K562 (cell line): Measurements from ENCODE around the gene CARMIL1. TPM values are rescaled to one million over a fixed set of nuclear protein-coding genes. Genes with fewer than 3 reads are reported as not detected.

Experiments
- ATAC-seq: fragments of 200-7000 bp; cut with Tn5 transposase; 3 replicates; pipeline ENCODE4 v1.9.1; 2020; ENCODE audit warnings: moderate library complexity
- BruUV-seq: library from RNA; stranded (reverse); fragments of 400-500 nt; replicated peaks from 2 replicates; lab custom pipeline; 2021; lab: Mats Ljungman, UMichigan
- CTCF ChIA-PET: fragments of 300-600 bp; formaldehyde crosslinking; extraction: SDS; loops from one replicate; lab custom pipeline; 2021; ENCODE audit warnings: low intra/inter-chr PET ratio; lab: Yijun Ruan, JAX
- POLR2A ChIA-PET: fragments of 300-600, 350-650 bp; sonication (Branson Sonifier 250); formaldehyde crosslinking; extraction: SDS; loops from one replicate; lab custom pipeline; 2021; ENCODE audit warnings: antibody characterized with exemption, inconsistent platforms; lab: Yijun Ruan, JAX
- DNase-seq, 4 experiments: peaks; one replicate each; pipeline versions ENCODE4 v3.0.0 to v3.0.0-alpha.2; 2011 to 2018; ENCODE audit warnings: low spot score in 3 of 4, mixed read lengths in 3 of 4; ENCODE audit errors: extremely low read depth in 1 of 4
- FAIRE-seq: peaks from 2 replicates; lab custom pipeline; 2011; peaks lifted over from hg19 to GRCh38; lab: Jason Lieb, UNC
- H2AFZ ChIP-seq: 2 replicates; pipeline ENCODE4 v1.6.0; 2011; ENCODE audit warnings: low read depth, low read length, control low read depth, inconsistent platforms
- H3K27ac ChIP-seq: fragments of 200-600 bp; 3 replicates; pipeline ENCODE4 v1.8.0; 2011; ENCODE audit warnings: low read depth, mild to moderate bottlenecking, control low read depth, inconsistent platforms, low read length, moderate library complexity, mixed read lengths; ENCODE audit errors: extremely low read depth
- H3K27me3 ChIP-seq, 2 experiments: fragments of 300-600 bp in 1 of 2; 2 replicates in 1 of 2; 3 replicates in 1 of 2; pipeline versions ENCODE4 v1.6.0 to v1.8.0; 2011; ENCODE audit warnings: inconsistent platforms in 2 of 2, low read length in 2 of 2, mild to moderate bottlenecking in 1 of 2, mixed read lengths in 1 of 2, moderate library complexity in 1 of 2; ENCODE audit not compliant: control insufficient read depth in 2 of 2, insufficient read depth in 2 of 2
- H3K36me3 ChIP-seq: fragments of 300-600 bp; 3 replicates; pipeline ENCODE4 v1.8.0; 2011; ENCODE audit warnings: mild to moderate bottlenecking, low read length, inconsistent platforms; ENCODE audit not compliant: control insufficient read depth, insufficient read depth
- H3K4me1 ChIP-seq, 2 experiments: fragments of 200-600 bp in 1 of 2; replicated peaks in 1 of 2; 2 replicates in 1 of 2; 3 replicates in 1 of 2; pipeline versions ENCODE4 v1.5.1 to v1.8.0; 2011; ENCODE audit warnings: inconsistent platforms in 2 of 2, low read length in 2 of 2, mild to moderate bottlenecking in 1 of 2, mixed read lengths in 1 of 2, moderate library complexity in 1 of 2; ENCODE audit not compliant: control insufficient read depth in 2 of 2, insufficient read depth in 2 of 2
- H3K4me2 ChIP-seq: 2 replicates; pipeline ENCODE4 v1.6.1; 2011; ENCODE audit warnings: low read length, control low read depth, inconsistent platforms, mixed read lengths; ENCODE audit not compliant: insufficient read depth
- H3K4me3 ChIP-seq: fragments of 200-600 bp; sonication (generic), shearing (Covaris generic); 2 replicates; pipeline ENCODE4 v1.5.1; 2016; ENCODE audit warnings: control low read depth, inconsistent platforms
- H3K79me2 ChIP-seq: fragments of 200-600 bp; 3 replicates; pipeline ENCODE4 v1.8.0; 2011; ENCODE audit warnings: low read length, inconsistent platforms; ENCODE audit not compliant: control insufficient read depth, insufficient read depth
- H3K9ac ChIP-seq, 2 experiments: 2 replicates each; pipeline versions ENCODE4 v1.6.0 to v1.6.1; 2011; ENCODE audit warnings: low read depth in 2 of 2, low read length in 2 of 2, control low read depth in 1 of 2, inconsistent platforms in 1 of 2, mild to moderate bottlenecking in 1 of 2, mixed read lengths in 1 of 2; ENCODE audit not compliant: insufficient read depth in 1 of 2
- H3K9me1 ChIP-seq: one replicate; pipeline ENCODE4 v1.6.0; 2011; ENCODE audit warnings: inconsistent platforms, mild to moderate bottlenecking, low read length, moderate library complexity; ENCODE audit not compliant: control insufficient read depth, insufficient read depth
- H3K9me3 ChIP-seq: replicated peaks from 2 replicates; pipeline ENCODE4 v1.5.1; 2011; ENCODE audit warnings: low read depth, low read length, inconsistent platforms; ENCODE audit not compliant: control insufficient read depth, insufficient read depth
- H4K20me1 ChIP-seq: replicated peaks from 2 replicates; pipeline ENCODE4 v1.6.1; 2011; ENCODE audit warnings: low read length, inconsistent platforms, mixed read lengths; ENCODE audit not compliant: control insufficient read depth, insufficient read depth
- ATF6 ChIP-seq: sonication (generic); formaldehyde crosslinking; IDR thresholded peaks from 2 replicates; pipeline ENCODE4 v1.4.0; 2020; ENCODE audit warnings: mild to moderate bottlenecking, missing genetic modification reagents
- PCBP2 ChIP-seq: fragments of 200-400 bp; formaldehyde crosslinking; IDR thresholded peaks from 2 replicates; pipeline ENCODE4 v1.6.1; 2018; ENCODE audit warnings: low read length, low read depth, mild to moderate bottlenecking, moderate library complexity; ENCODE audit not compliant: poor library complexity, severe bottlenecking
- ZFP30 ChIP-seq: fragments of 250-450 bp; sonication (Bioruptor Pico); IDR thresholded peaks from 2 replicates; pipeline ENCODE4 v1.8.0; 2022; ENCODE audit warnings: moderate library complexity, mild to moderate bottlenecking, inconsistent platforms, borderline replicate concordance
- WGBS: fragments of 100-300 bp; shearing (Covaris generic); methylation state at CpG from one replicate; pipeline ENCODE4 v1.1.6; 2016; ENCODE audit warnings: low coverage, mixed read lengths; ENCODE audit not compliant: insufficient coverage; ENCODE audit errors: missing lambda C conversion rate; 5-methylcytosine and 5-hydroxymethylcytosine counted together
- in situ Hi-C: fragments of 300-500 bp; cut with MboI; formaldehyde crosslinking; loops from 4 replicates; pipeline ENCODE4 v1.15.0; 2018; ENCODE audit warnings: inconsistent platforms, mixed read lengths
- intact Hi-C: fragments of 100-400 bp; cut with micrococcal nuclease; formaldehyde crosslinking; loops from 2 replicates; pipeline ENCODE4 v1.14.2; 2022
- polyA plus RNA-seq, 8 experiments: library from polyadenylated mRNA; depleted of rRNA in 4 of 8; stranded (reverse) in 5 of 8; unstranded in 3 of 8; fragments of >200 nt; fragmentation: Nextera tagmentation in 2 of 8; fragmentation: Illumina TruSeq in 1 of 8; extraction: Ambion mirVana in 2 of 8; extraction: Trizol in 1 of 8; gene quantifications; 2 replicates each; pipeline versions ENCODE4 v1.2.1 to v1.2.3, GENCODE V29; 2011 to 2014; ENCODE audit warnings: inconsistent platforms in 1 of 8, missing spikeins in 1 of 8
- total RNA-seq, 7 experiments: library from RNA; depleted of rRNA in 6 of 7; stranded (reverse); fragments of >200 nt in 6 of 7; fragmentation: Illumina TruSeq in 2 of 7; extraction: Trizol in 2 of 7; gene quantifications; 2 replicates each; pipeline versions ENCODE4 v1.2.1 to v1.2.3, GENCODE V29; 2011 to 2021; ENCODE audit warnings: low replicate concordance in 1 of 7

Gene CARMIL1
- total and polyA plus RNA-seq, 9 of the 15 experiments (the other 6 are each of a cell fraction or from before 2014, with no cell fraction given): 0.04 to 0.32 (median 0.10) TPM; not detected in 1

- TF ChIP-seq ATF6: no peak
These were observed 25.8 kb upstream of the CARMIL1 start (continued) for GRCh38 chr6:25253351-25253750.

GRCh38 chr6:25254671-25255070 is 24.5 kb upstream of the CARMIL1 start:
- no peak for ATAC-seq
- intact Hi-C loops (no loop called here), in situ Hi-C loops (no loop called here)
- no peak overlapping the region for H3K9ac ChIP-seq
- H3K9me1 ChIP-seq: no peaks in the 10 kb centered on the region
- FAIRE-seq: no peak
- no peak overlapping the region for H3K4me2 ChIP-seq
- no peak overlapping the region for H2AFZ ChIP-seq
- H3K9me3 ChIP-seq: no peaks in the 10 kb centered on the region
- H3K27me3 ChIP-seq: no peaks in the 10 kb centered on the region
- no TSS peak for BruUV-seq
- H3K4me1 ChIP-seq: no peaks in the 10 kb centered on the region
- TF ChIP-seq PCBP2: no peak
- TF ChIP-seq ZFP30 (CRISPR knock-in tag): no peak
- no peaks in the 10 kb centered on the region for H3K36me3 ChIP-seq
- H3K79me2 ChIP-seq: no peaks in the 10 kb centered on the region
- WGBS: 1% methylated on average over 5 of the region's 7 CpGs
- no peak overlapping the region for H3K27ac ChIP-seq
- POLR2A ChIA-PET: no interaction called here
- CTCF ChIA-PET: no interaction called here
- no peak for DNase-seq
- H4K20me1 ChIP-seq: no peaks in the 10 kb centered on the region
- no peak overlapping the region for H3K4me3 ChIP-seq
